B cell (primary cell): ENCODE results near the gene SAMD4A. TPM values are rescaled to one million over a fixed set of nuclear protein-coding genes. Genes with fewer than 3 reads are reported as not detected.

Experiments used
- ATAC-seq: fragments of 200-7000 bp; cut with Tn5 transposase; one replicate; pipeline ENCODE4 v1.10.0; 2021; ENCODE audit warnings: low read depth, mild to moderate bottlenecking, moderate number of reproducible peaks, moderate library complexity
- CTCF ChIA-PET: fragments of 350-600 bp; sonication (Branson Sonifier 250); formaldehyde crosslinking; loops from one replicate; lab custom pipeline; 2021; ENCODE audit warnings: antibody characterized with exemption, inconsistent platforms; lab: Charles Lee
- POLR2A ChIA-PET: fragments of 350-600 bp; sonication (Branson Sonifier 250); formaldehyde crosslinking; loops from one replicate; lab custom pipeline; 2021; ENCODE audit warnings: antibody characterized with exemption; lab: Charles Lee
- DNase-seq: peaks from one replicate; pipeline ENCODE4 v3.0.0; 2013
- H2AFZ ChIP-seq: 2 replicates; pipeline ENCODE4 v1.6.1; 2012; ENCODE audit warnings: mild to moderate bottlenecking, low read depth, low read length; ENCODE audit not compliant: insufficient read depth, poor library complexity, severe bottlenecking
- H3K27ac ChIP-seq, 2 donors: 1 replicate in 1 of 2; 2 replicates in 1 of 2; pipeline ENCODE4 v1.5.1; 2012 to 2013; ENCODE audit warnings: low read length in 2 of 2, mild to moderate bottlenecking in 2 of 2, moderate library complexity in 1 of 2
- H3K27me3 ChIP-seq, 4 experiments: fragments of 200-600 bp in 1 of 4; sonication (generic) in 1 of 4; replicated peaks in 1 of 4; 1 replicate in 2 of 4; 2 replicates in 2 of 4; pipeline versions ENCODE4 v1.6.1 to v1.7.0; 2013 to 2016; ENCODE audit warnings: low read length in 3 of 4, mild to moderate bottlenecking in 2 of 4, mixed read lengths in 1 of 4, moderate library complexity in 1 of 4; ENCODE audit not compliant: insufficient read depth in 4 of 4, control insufficient read depth in 3 of 4; ENCODE audit errors: control extremely low read depth in 1 of 4
- H3K36me3 ChIP-seq, 2 experiments: replicated peaks in 1 of 2; 1 replicate in 1 of 2; 2 replicates in 1 of 2; pipeline versions ENCODE4 v1.6.1 to v1.7.1; 2013; ENCODE audit warnings: low read length in 1 of 2; ENCODE audit not compliant: insufficient read depth in 2 of 2, control insufficient read depth in 1 of 2; ENCODE audit errors: control extremely low read depth in 1 of 2, extremely low read depth in 1 of 2
- H3K4me1 ChIP-seq, 2 donors: fragments of 200-600 bp in 1 of 2; sonication (generic) in 1 of 2; 1 replicate in 1 of 2; 2 replicates in 1 of 2; pipeline versions ENCODE4 v1.5.1 to v1.6.1; 2013 to 2017; ENCODE audit warnings: low read length in 2 of 2; ENCODE audit not compliant: control insufficient read depth in 2 of 2, insufficient read depth in 2 of 2
- H3K4me2 ChIP-seq: replicated peaks from 2 replicates; pipeline ENCODE3; 2012; ENCODE audit warnings: mild to moderate bottlenecking, low read depth, low read length; ENCODE audit not compliant: poor library complexity, severe bottlenecking
- H3K4me3 ChIP-seq, 5 experiments: fragments of 200-600 bp in 1 of 5; sonication (generic) in 1 of 5; 1 replicate in 3 of 5; 2 replicates in 2 of 5; pipeline versions ENCODE4 v1.5.1 to v1.7.0; 2011 to 2016; ENCODE audit warnings: low read length in 4 of 5, mild to moderate bottlenecking in 4 of 5, low read depth in 2 of 5, control low read depth in 1 of 5, moderate library complexity in 1 of 5; ENCODE audit not compliant: insufficient read depth in 1 of 5; ENCODE audit errors: control extremely low read depth in 1 of 5, extremely low read depth in 1 of 5
- H3K79me2 ChIP-seq: fragments of 200-600 bp; sonication (generic); one replicate; pipeline ENCODE4 v1.6.0; 2016; ENCODE audit warnings: low read length; ENCODE audit not compliant: control insufficient read depth, insufficient read depth
- H3K9ac ChIP-seq: fragments of 200-600 bp; sonication (generic); 2 replicates; pipeline ENCODE4 v1.6.1; 2017; ENCODE audit warnings: mild to moderate bottlenecking, low read length, moderate library complexity
- H3K9me3 ChIP-seq, 3 donors: one replicate each; pipeline versions ENCODE4 v1.6.1 to v1.7.1; 2013; ENCODE audit warnings: low read length in 2 of 3; ENCODE audit not compliant: control insufficient read depth in 2 of 3, insufficient read depth in 1 of 3; ENCODE audit errors: control extremely low read depth in 1 of 3
- H4K20me1 ChIP-seq: 2 replicates; pipeline ENCODE4 v1.6.0; 2012; ENCODE audit warnings: mild to moderate bottlenecking, low read length; ENCODE audit not compliant: insufficient read depth, control insufficient read depth, poor library complexity, severe bottlenecking
- H3K27ac Mint-ChIP-seq: one replicate; pipeline ENCODE4 v1.8.0; 2021; ENCODE audit warnings: mixed read lengths
- H3K27me3 Mint-ChIP-seq: one replicate; pipeline ENCODE4 v1.8.0; 2021; ENCODE audit warnings: mixed read lengths
- H3K4me1 Mint-ChIP-seq: one replicate; pipeline ENCODE4 v1.8.0; 2021; ENCODE audit warnings: mixed read lengths
- H3K4me3 Mint-ChIP-seq: one replicate; pipeline ENCODE4 v1.8.0; 2021; ENCODE audit warnings: mixed read lengths
- H3K9me3 Mint-ChIP-seq: one replicate; pipeline ENCODE4 v1.8.0; 2022; ENCODE audit warnings: mixed read lengths; ENCODE audit not compliant: insufficient read depth
- EZH2 ChIP-seq: IDR thresholded peaks from 2 replicates; pipeline ENCODE4 v1.6.1; 2012; ENCODE audit warnings: borderline replicate concordance, low read depth, mild to moderate bottlenecking, moderate library complexity, low read length; ENCODE audit not compliant: insufficient read depth, poor library complexity, severe bottlenecking
- WGBS: methylation state at CpG from one replicate; pipeline ENCODE4 v1.1.5; 2013; ENCODE audit warnings: missing lambda C conversion rate; ENCODE audit not compliant: insufficient coverage; 5-methylcytosine and 5-hydroxymethylcytosine counted together
- intact Hi-C: fragments of 100-400 bp; cut with micrococcal nuclease; formaldehyde crosslinking; loops from one replicate; pipeline ENCODE4 v1.10.0; 2022
- polyA plus RNA-seq: library from polyadenylated mRNA; depleted of rRNA; stranded (reverse); fragments of >200 nt; gene quantifications from 2 replicates; pipeline ENCODE4 v1.2.3, GENCODE V29; 2012
- total RNA-seq, 2 donors: library from RNA; stranded (reverse); fragments of 120-200 nt in 1 of 2; gene quantifications; 1 replicate in 1 of 2; 2 replicates in 1 of 2; pipeline versions ENCODE4 v1.2.3 to v1.2.4, GENCODE V29; 2013 to 2022
- TF ChIP-seq, protein P1 (sequence below): fragments of 200-600 bp; IDR thresholded peaks from one replicate; pipeline ENCODE4 v1.8.0; 2022; ENCODE audit warnings: antibody characterized with exemption, mild to moderate bottlenecking

Gene SAMD4A
- total and polyA plus RNA-seq, 2 donors (not counting 1 experiment from before 2014, with no cell fraction given), result 5.7 to 13.7 TPM

DNA sequence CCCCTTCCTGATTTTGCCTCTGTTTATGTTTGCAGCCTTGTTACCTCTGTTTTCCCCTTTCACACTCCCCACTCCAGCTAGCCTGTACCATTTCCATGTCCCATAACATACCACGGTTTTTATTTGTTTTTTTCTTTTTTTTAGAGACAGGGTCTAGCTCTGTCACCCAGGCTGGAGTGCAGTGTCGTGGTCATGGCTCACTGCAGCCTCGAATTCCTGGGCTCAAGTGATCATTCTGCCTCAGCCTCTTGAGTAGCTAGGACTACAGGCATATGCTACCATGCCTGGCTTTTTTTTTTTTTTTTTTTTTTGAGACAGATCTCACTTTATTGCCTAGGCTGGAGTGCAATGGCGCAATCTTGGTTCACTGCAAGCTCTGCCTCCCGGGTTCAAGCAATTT is 18.4 kb upstream of the SAMD4A start:
- ATAC-seq (no peak), DNase-seq (no peak)
- Histone ChIP-seq H3K4me3 (no peak overlapping the region), H3K27me3 (peaks cover 0 to 4% (median 0%) of the 10 kb centered on the region in 4 experiments), H3K4me2 (no peak overlapping the region), H3K9me3 (peaks cover 0 to 3% (median 0%) of the 10 kb centered on the region in 3 donors), H3K9ac (no peak overlapping the region), H2AFZ (no peak overlapping the region), H3K36me3 (no peaks in the 10 kb centered on the region), H3K79me2 (no peaks in the 10 kb centered on the region), H3K4me1 (no peaks in the 10 kb centered on the region), H3K27ac (no peak overlapping the region), H4K20me1 (no peaks in the 10 kb centered on the region)
- no peak overlapping the region for H3K4me3 Mint-ChIP-seq
- ChIA-PET CTCF (interaction anchor here (1.7 kb wide), 1 partner anchor 9 kb away, joined by 3 read pairs; no protein-coding TSS in a partner anchor), POLR2A (no interaction called here)
- TF ChIP-seq, protein P1, sequence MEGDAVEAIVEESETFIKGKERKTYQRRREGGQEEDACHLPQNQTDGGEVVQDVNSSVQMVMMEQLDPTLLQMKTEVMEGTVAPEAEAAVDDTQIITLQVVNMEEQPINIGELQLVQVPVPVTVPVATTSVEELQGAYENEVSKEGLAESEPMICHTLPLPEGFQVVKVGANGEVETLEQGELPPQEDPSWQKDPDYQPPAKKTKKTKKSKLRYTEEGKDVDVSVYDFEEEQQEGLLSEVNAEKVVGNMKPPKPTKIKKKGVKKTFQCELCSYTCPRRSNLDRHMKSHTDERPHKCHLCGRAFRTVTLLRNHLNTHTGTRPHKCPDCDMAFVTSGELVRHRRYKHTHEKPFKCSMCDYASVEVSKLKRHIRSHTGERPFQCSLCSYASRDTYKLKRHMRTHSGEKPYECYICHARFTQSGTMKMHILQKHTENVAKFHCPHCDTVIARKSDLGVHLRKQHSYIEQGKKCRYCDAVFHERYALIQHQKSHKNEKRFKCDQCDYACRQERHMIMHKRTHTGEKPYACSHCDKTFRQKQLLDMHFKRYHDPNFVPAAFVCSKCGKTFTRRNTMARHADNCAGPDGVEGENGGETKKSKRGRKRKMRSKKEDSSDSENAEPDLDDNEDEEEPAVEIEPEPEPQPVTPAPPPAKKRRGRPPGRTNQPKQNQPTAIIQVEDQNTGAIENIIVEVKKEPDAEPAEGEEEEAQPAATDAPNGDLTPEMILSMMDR, result no peak
- TF ChIP-seq EZH2, result no peak
- H3K4me1 Mint-ChIP-seq, result no peaks in the 10 kb centered on the region
- H3K9me3 Mint-ChIP-seq, result no peaks in the 10 kb centered on the region
- no peak overlapping the region for H3K27ac Mint-ChIP-seq
- 90% methylated on average over 5 of the region's 5 CpGs for WGBS
- intact Hi-C loops, result no loop called here
- H3K27me3 Mint-ChIP-seq, result peaks cover 9% of the 10 kb centered on the region

DNA sequence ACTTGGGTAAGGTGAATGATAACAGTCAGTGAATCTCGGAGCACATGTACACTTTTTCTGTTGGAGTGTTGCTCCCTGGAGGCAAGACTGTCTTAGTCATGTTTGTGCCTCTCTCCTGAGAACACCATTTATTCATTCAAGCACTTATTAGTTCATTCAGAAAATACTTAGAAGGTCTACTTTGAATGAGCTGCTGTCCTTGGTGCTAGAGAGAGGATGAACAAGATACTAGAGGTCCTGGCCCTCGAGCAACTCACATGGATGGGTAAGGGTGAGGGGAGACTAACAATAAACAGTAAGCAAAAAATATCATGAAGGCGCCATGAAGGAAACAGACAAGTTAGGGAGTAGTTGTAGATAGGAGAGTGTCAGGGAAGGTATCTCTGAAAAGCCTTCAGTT is 17.1 kb upstream of the SAMD4A start:
- Mint-ChIP-seq H3K9me3 (no peaks in the 10 kb centered on the region), H3K4me1 (no peaks in the 10 kb centered on the region), H3K27me3 (peaks cover 9% of the 10 kb centered on the region), H3K27ac (no peak overlapping the region), H3K4me3 (no peak overlapping the region)
- no peak overlapping the region for H3K4me2 ChIP-seq
- H3K9me3 ChIP-seq, result no peaks in the 10 kb centered on the region
- ChIA-PET CTCF (interaction anchor here (1.1 to 1.7 kb wide), 3 partner anchors 8 to 224 kb away, joined by 3 to 4 read pairs (median 3); no protein-coding TSS in a partner anchor), POLR2A (no interaction called here)
- no peak overlapping the region for H3K9ac ChIP-seq
- H3K4me1 ChIP-seq, result no peaks in the 10 kb centered on the region
- TF ChIP-seq, protein P1, result no peak
- no peak for TF ChIP-seq EZH2
- intact Hi-C loops, result no loop called here
- H3K27me3 ChIP-seq, result peaks cover 0 to 4% (median 0%) of the 10 kb centered on the region in 4 experiments
- H3K27ac ChIP-seq, result no peak overlapping the region
- ATAC-seq (no peak), DNase-seq (no peak)
- no peaks in the 10 kb centered on the region for H3K79me2 ChIP-seq
- H2AFZ ChIP-seq, result no peak overlapping the region
- no peaks in the 10 kb centered on the region for H4K20me1 ChIP-seq
- H3K36me3 ChIP-seq, result no peaks in the 10 kb centered on the region
- H3K4me3 ChIP-seq, result no peak overlapping the region
- WGBS, result 81% methylated on average over 2 of the region's 3 CpGs
